Spleen (tissue), 11 donors: ENCODE data around the gene LCN2. TPM values are rescaled to one million over a fixed set of nuclear protein-coding genes. Genes with fewer than 3 reads are reported as not detected.

Experiments
- DNase-seq: peaks from one replicate; pipeline ENCODE4 v3.0.0-alpha.2; 2020
- H3K27ac ChIP-seq, 8 donors: fragments of 200-600 bp; sonication (generic) in 7 of 8; 1 replicate in 4 of 8; 2 replicates in 4 of 8; pipeline versions ENCODE4 v1.5.0 to v1.8.0; 2016 to 2021; ENCODE audit warnings: inconsistent platforms in 4 of 8, mild to moderate bottlenecking in 4 of 8, moderate library complexity in 1 of 8
- H3K27me3 ChIP-seq, 7 donors: fragments of 200-600 bp; sonication (generic) in 6 of 7; replicated peaks in 1 of 7; 1 replicate in 4 of 7; 2 replicates in 3 of 7; pipeline versions ENCODE4 v1.5.0 to v1.8.0; 2016 to 2021; ENCODE audit warnings: inconsistent platforms in 3 of 7, mild to moderate bottlenecking in 1 of 7
- H3K36me3 ChIP-seq, 6 donors: fragments of 200-600 bp; sonication (generic) in 5 of 6; 1 replicate in 4 of 6; 2 replicates in 2 of 6; pipeline versions ENCODE4 v1.5.0 to v1.8.0; 2016 to 2021; ENCODE audit warnings: inconsistent platforms in 2 of 6
- H3K4me1 ChIP-seq, 6 donors: fragments of 200-600 bp; sonication (generic) in 5 of 6; 1 replicate in 3 of 6; 2 replicates in 3 of 6; pipeline versions ENCODE4 v1.5.0 to v1.8.0; 2016 to 2021; ENCODE audit warnings: inconsistent platforms in 3 of 6
- H3K4me3 ChIP-seq, 8 donors: fragments of 200-600 bp; sonication (generic) in 7 of 8; 1 replicate in 4 of 8; 2 replicates in 4 of 8; pipeline versions ENCODE4 v1.5.0 to v1.8.0; 2016 to 2021; ENCODE audit warnings: inconsistent platforms in 4 of 8, mild to moderate bottlenecking in 4 of 8, moderate library complexity in 2 of 8
- H3K9me3 ChIP-seq, 8 donors: fragments of 200-600 bp; sonication (generic) in 7 of 8; 1 replicate in 4 of 8; 2 replicates in 4 of 8; pipeline versions ENCODE4 v1.5.0 to v1.8.0; 2016 to 2021; ENCODE audit warnings: inconsistent platforms in 4 of 8
- CTCF ChIP-seq, 11 experiments: fragments of 200-600 bp in 7 of 11; fragments of 450-650 bp in 4 of 11; sonication (generic) in 4 of 11; IDR thresholded peaks in 8 of 11; conservative IDR thresholded peaks in 3 of 11; 1 replicate in 7 of 11; 2 replicates in 4 of 11; pipeline versions ENCODE4 v1.4.0 to v1.8.0; 2016 to 2021; ENCODE audit warnings: antibody characterized with exemption in 11 of 11, inconsistent platforms in 4 of 11, mild to moderate bottlenecking in 1 of 11
- POLR2A ChIP-seq, 3 donors: fragments of 450-650 bp; IDR thresholded peaks; one replicate each; pipeline ENCODE4 v1.5.1; 2017; ENCODE audit warnings: antibody characterized with exemption in 3 of 3, mild to moderate bottlenecking in 1 of 3
- POLR2AphosphoS5 ChIP-seq, 3 donors: sonication (generic); formaldehyde crosslinking; IDR thresholded peaks; one replicate each; pipeline ENCODE4 v1.5.1; 2017; ENCODE audit warnings: antibody characterized with exemption in 3 of 3
- WGBS, 5 donors: extraction: QIAGEN DNeasy Blood & Tissue Kit in 3 of 5; methylation state at CpG; one replicate each; pipeline versions ENCODE4 v1.1.5 to v1.1.7; 2013 to 2018; 5-methylcytosine and 5-hydroxymethylcytosine counted together
- intact Hi-C: fragments of 100-400 bp; cut with DNase I; formaldehyde crosslinking; loops from one replicate; pipeline ENCODE4 v1.15.0; 2023; ENCODE audit warnings: low total_unique reads
- polyA plus RNA-seq, 3 donors: library from polyadenylated mRNA; stranded (reverse); fragments of 200-250 nt; gene quantifications; one replicate each; pipeline ENCODE4 v1.2.1, GENCODE V29; 2013
- total RNA-seq, 7 donors: library from RNA; depleted of rRNA in 3 of 7; stranded (reverse); fragments of >200 nt in 3 of 7; fragmentation: NEBNext Ultra II Directional in 4 of 7; extraction: Animal tissue kit (Norgen Biotek cat#: 25700) in 4 of 7; gene quantifications; one replicate each; pipeline versions ENCODE4 v1.1.0 to v1.2.1, GENCODE V29; 2016 to 2021
- donor health status: healthy with polysubstance abuse.
- donor health status: DM: no; HTN: no; CAD: no; lungs with moderate emphysema.
- donor health status: DM: no; HTN: no; CAD: no.
- donor health status: Bipolar disorder and iron deficiency.
- donor health status: healthy.
- donor health status: DM: no; HTN: no; CAD: no.
- donor health status: DM: yes; HTN: yes; CAD: no.

The LCN2 gene
- total and polyA plus RNA-seq, 10 donors: 7.7 to 218 (median 15.4) TPM

GRCh38 chr9:128150594-128151308 is 1.5 kb downstream of the LCN2 start:
- Histone ChIP-seq H3K36me3 (no peaks in the 10 kb centered on the region), H3K4me1 (peaks cover 0 to 37% (median 4%) of the 10 kb centered on the region in 6 donors), H3K4me3 (peak overlapping the region in 1 of 8 donors; percentile 22), H3K9me3 (no peaks in the 10 kb centered on the region), H3K27me3 (no peaks in the 10 kb centered on the region), H3K27ac (peak overlapping the region in 4 of 8 donors; percentile 16 to 73 (median 60))
- TF ChIP-seq POLR2A (IDR thresholded peaks at IDR 0.05) (no peak), CTCF (IDR thresholded peaks at IDR 0.05 in 8 of 11, conservative IDR thresholded peaks at IDR 0.05 in 3 of 11) (peak in 4 of 11 experiments; percentile 19 to 44 (median 36)), POLR2AphosphoS5 (IDR thresholded peaks at IDR 0.05) (no peak)
- intact Hi-C loops: no loop called here
- 68 to 79% (median 71%) methylated on average over 17 to 19 of the region's 19 CpGs for WGBS, 5 donors
- peak; percentile 73 for DNase-seq

GRCh38 chr9:128151309-128152132 is 2.3 kb downstream of the LCN2 start:
- no peaks in the 10 kb centered on the region for H3K9me3 ChIP-seq
- H3K4me3 ChIP-seq: no peak overlapping the region
- intact Hi-C loops: no loop called here
- H3K4me1 ChIP-seq: peaks cover 0 to 37% (median 4%) of the 10 kb centered on the region in 6 donors
- H3K27me3 ChIP-seq: no peaks in the 10 kb centered on the region
- TF ChIP-seq CTCF (IDR thresholded peaks at IDR 0.05 in 8 of 11, conservative IDR thresholded peaks at IDR 0.05 in 3 of 11) (no peak), POLR2AphosphoS5 (IDR thresholded peaks at IDR 0.05) (no peak), POLR2A (IDR thresholded peaks at IDR 0.05) (no peak)
- peak; percentile 63 for DNase-seq
- peak overlapping the region in 3 of 8 donors; percentile 52 to 73 (median 69) for H3K27ac ChIP-seq
- WGBS, 5 donors: 82 to 92% (median 88%) methylated on average over 9 to 18 of the region's 18 CpGs
- no peaks in the 10 kb centered on the region for H3K36me3 ChIP-seq

GRCh38 chr9:128152133-128153059 is 3.1 kb downstream of the LCN2 start:
- H3K27ac ChIP-seq: peak overlapping the region in 2 of 8 donors; percentile 52 to 69
- peaks cover 0 to 37% (median 4%) of the 10 kb centered on the region in 6 donors for H3K4me1 ChIP-seq
- no peaks in the 10 kb centered on the region for H3K27me3 ChIP-seq
- intact Hi-C loops: no loop called here
- no peaks in the 10 kb centered on the region for H3K9me3 ChIP-seq
- H3K4me3 ChIP-seq: no peak overlapping the region
- WGBS, 5 donors: 87 to 96% (median 92%) methylated on average over 12 to 13 of the region's 13 CpGs
- no peak for TF ChIP-seq POLR2AphosphoS5 (IDR thresholded peaks at IDR 0.05)
- no peak for TF ChIP-seq CTCF (IDR thresholded peaks at IDR 0.05 in 8 of 11, conservative IDR thresholded peaks at IDR 0.05 in 3 of 11)
- TF ChIP-seq POLR2A (IDR thresholded peaks at IDR 0.05): no peak
- H3K36me3 ChIP-seq: no peaks in the 10 kb centered on the region
- peak; percentile 56 for DNase-seq
